ENCODE results near the gene LENEP. TPM values are rescaled to one million over a fixed set of nuclear protein-coding genes. Genes with fewer than 3 reads are reported as not detected.

LENEP gene
- total and polyA plus RNA-seq, 2 of the 8 experiments (the other 6 are each of a cell fraction or from before 2014, with no cell fraction given) = 1.3 TPM; not detected in 1

GRCh38 chr1:155030243-155030795 lies 36.9 kb downstream of the LENEP start:
- DNase-seq (ENCODE audit: low read depth in 1 of 2, low spot score in 2 of 2) = no peak
- no peak overlapping the region for H3K4me2 ChIP-seq (ENCODE audit: insufficient read depth in 1 of 2, low read depth in 2 of 2, low read length in 2 of 2)
- no peaks in the 10 kb centered on the region for H3K23me2 ChIP-seq (ENCODE audit: low read depth, low read length)
- H4K5ac ChIP-seq (ENCODE audit: insufficient read length, low read depth, low read length) = no peak overlapping the region
- no peaks in the 10 kb centered on the region for H3K79me1 ChIP-seq (ENCODE audit: low read depth, low read length)
- H2BK120ac ChIP-seq (replicated peaks; ENCODE audit: low read depth, low read length) = no peak overlapping the region
- H2BK15ac ChIP-seq (ENCODE audit: low read length) = no peak overlapping the region
- H2AK5ac ChIP-seq (ENCODE audit: low read depth, low read length) = no peak overlapping the region
- no peak overlapping the region for H3K23ac ChIP-seq (ENCODE audit: insufficient read length)
- H3K4me1 ChIP-seq (replicated peaks in 1 of 4; ENCODE audit: control insufficient read depth in 3 of 4, insufficient read depth in 4 of 4, low read length in 3 of 4) = peaks cover 0 to 5% (median 0%) of the 10 kb centered on the region in 4 experiments; a peak in 2 of 7 replicates
- H4K8ac ChIP-seq (ENCODE audit: extremely low read depth, insufficient read depth, low read length) = no peak overlapping the region
- H4K91ac ChIP-seq (replicated peaks; ENCODE audit: insufficient read length, low read length) = no peak overlapping the region
- H3K9ac ChIP-seq (replicated peaks in 1 of 4; ENCODE audit: extremely low read depth in 1 of 4, low read depth in 3 of 4, low read length in 3 of 4) = no peak overlapping the region; a peak in 2 of 7 replicates
- no peaks in the 10 kb centered on the region for H3K79me2 ChIP-seq (ENCODE audit: control insufficient read depth in 1 of 2, insufficient read depth in 2 of 2, low read length in 2 of 2)
- H3K27ac ChIP-seq (ENCODE audit: low read depth, low read length) = no peak overlapping the region
- no peak overlapping the region for H2BK5ac ChIP-seq (ENCODE audit: low read depth, low read length)
- H3K4ac ChIP-seq (replicated peaks; ENCODE audit: insufficient read length, low read depth, low read length) = no peak overlapping the region
- H3K36me3 ChIP-seq (ENCODE audit: control insufficient read depth in 2 of 4, insufficient read depth in 4 of 4, low read length in 3 of 4) = no peaks in the 10 kb centered on the region
- WGBS, 2 experiments (ENCODE audit: extremely low coverage in 1 of 2, insufficient coverage in 1 of 2, insufficient read length in 1 of 2, insufficient replicate concordance in 2 of 2, low coverage in 1 of 2, low lambda C conversion rate in 2 of 2, missing lambda C conversion rate in 1 of 2) = 89% methylated on average over 14 of the region's 15 CpGs; no CpG with 5 or more reads in 1 of the 2 experiments
- CTCF ChIA-PET (ENCODE audit: partially characterized antibody) = interaction anchor here (0.6 to 9.5 kb wide), 7 partner anchors 10 to 1671 kb away, joined by 3 to 76 read pairs (median 16); no protein-coding TSS in a partner anchor
- no peak for FAIRE-seq
- no peak overlapping the region for H3K14ac ChIP-seq (ENCODE audit: insufficient read length)
- no peak overlapping the region for H3K4me3 ChIP-seq (ENCODE audit: extremely low read depth in 1 of 4, insufficient read depth in 2 of 4, low read depth in 3 of 4, low read length in 4 of 4)
- POLR2A ChIA-PET (ENCODE audit: partially characterized antibody) = interaction anchor here (0.6 to 2.0 kb wide), 5 partner anchors 11 to 692 kb away, joined by 3 to 5 read pairs (median 3); no protein-coding TSS in a partner anchor
- no peaks in the 10 kb centered on the region for H3K9me3 ChIP-seq (ENCODE audit: insufficient read depth in 2 of 2, low read depth in 1 of 2, low read length in 1 of 2)
- H4K20me1 ChIP-seq (replicated peaks in 1 of 2; ENCODE audit: control insufficient read depth in 1 of 2, insufficient read depth in 2 of 2, low read length in 2 of 2) = no peaks in the 10 kb centered on the region
- H3K56ac ChIP-seq (replicated peaks; ENCODE audit: insufficient read length, low read depth, low read length) = no peak overlapping the region
- H3K18ac ChIP-seq (ENCODE audit: extremely low read depth, low read length) = no peak overlapping the region
- H3K27me3 ChIP-seq (replicated peaks in 1 of 4; ENCODE audit: control insufficient read depth in 3 of 4, extremely low read depth in 1 of 4, insufficient read depth in 3 of 4, low read length in 3 of 4) = peaks cover 0 to 3% (median 1%) of the 10 kb centered on the region in 4 experiments; a peak in 1 of 7 replicates
- H2BK12ac ChIP-seq (ENCODE audit: low read depth, low read length) = no peak overlapping the region
- H2AFZ ChIP-seq (ENCODE audit: low read length) = no peak overlapping the region
- H2BK20ac ChIP-seq (ENCODE audit: low read length) = no peak overlapping the region
- no peak for TF ChIP-seq YY1 (IDR thresholded peaks at IDR 0.05; ENCODE audit: low read depth, low read length)
- no peak for TF ChIP-seq CBX8 (IDR thresholded peaks at IDR 0.05; ENCODE audit: borderline replicate concordance, low read depth, low read length)
- TF ChIP-seq MAFK (IDR thresholded peaks at IDR 0.05; ENCODE audit: low read depth, low read length) = no peak
- TF ChIP-seq CTCF (IDR thresholded peaks at IDR 0.05; ENCODE audit: control extremely low read depth in 1 of 3, insufficient read depth in 1 of 3, low read depth in 1 of 3, low read length in 3 of 3) = no peak
- TF ChIP-seq KDM1A (IDR thresholded peaks at IDR 0.05; ENCODE audit: borderline replicate concordance, low read length) = no peak
- TF ChIP-seq NRF1 (IDR thresholded peaks at IDR 0.05; ENCODE audit: low read depth, low read length) = no peak
- TF ChIP-seq POLR2A (IDR thresholded peaks at IDR 0.05; ENCODE audit: control extremely low read depth in 1 of 2, low read depth in 2 of 2, low read length in 2 of 2) = no peak
- TF ChIP-seq EGR1 (IDR thresholded peaks at IDR 0.05; ENCODE audit: borderline replicate concordance, low read depth, low read length) = no peak
- no peak for TF ChIP-seq RAD21 (IDR thresholded peaks at IDR 0.05 in 1 of 2, conservative IDR thresholded peaks at IDR 0.05 in 1 of 2; ENCODE audit: low read depth in 2 of 2, low read length in 2 of 2)
- TF ChIP-seq RXRA (IDR thresholded peaks at IDR 0.05; ENCODE audit: insufficient read depth, low read depth, low read length) = no peak
- no peak for TF ChIP-seq POLR2AphosphoS5 (IDR thresholded peaks at IDR 0.05; ENCODE audit: low read depth, low read length)
